ENCODE results near the gene MEGF10. TPM values are rescaled to one million over a fixed set of nuclear protein-coding genes. Genes with fewer than 3 reads are reported as not detected.

Gene MEGF10
- total and polyA plus RNA-seq, 10 of the 15 experiments (the other 5 are each of a cell fraction or from before 2014, with no cell fraction given): 0.03 to 0.21 (median 0.05) TPM; not detected in 5

GRCh38 chr5:127451096-127451495 lies 160.5 kb downstream of the MEGF10 start (continued):
- TF ChIP-seq PBX3 (IDR thresholded peaks at IDR 0.05; ENCODE audit: insufficient replicate concordance, low read depth, low read length): no peak

DNA sequence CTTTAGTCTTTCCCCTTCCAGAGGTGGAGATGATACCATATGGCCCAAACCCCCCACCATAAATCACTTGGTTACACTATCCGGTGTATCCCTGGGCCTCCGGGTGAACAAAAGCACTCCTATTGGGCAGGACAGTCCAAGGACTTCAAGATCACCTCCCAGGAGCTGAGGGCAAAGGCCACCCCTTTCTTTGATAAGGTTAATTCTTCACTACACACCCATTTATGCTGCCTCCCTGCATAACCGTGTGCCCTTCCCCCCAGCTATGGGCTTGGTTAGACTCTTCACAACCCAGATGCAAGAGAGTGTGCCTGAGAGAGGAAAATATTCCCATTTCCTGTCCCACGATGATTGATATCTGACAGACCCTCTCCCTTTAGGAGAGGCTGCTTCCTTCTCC lies 162.0 kb downstream of the MEGF10 start:
- no peak overlapping the region for H3K9ac ChIP-seq (ENCODE audit: control insufficient read depth, insufficient read depth, low read length)
- H3K27me3 ChIP-seq (replicated peaks in 1 of 2; ENCODE audit: control insufficient read depth in 2 of 2, insufficient read depth in 2 of 2, low read length in 1 of 2): peaks cover 0 to 1% of the 10 kb centered on the region in 2 experiments; a peak in 2 of 4 replicates
- SMC1A ChIA-PET (ENCODE audit: uncharacterized antibody, unreplicated experiment): no interaction called here
- FAIRE-seq (no peak), DNase-seq (ENCODE audit: low read depth, low spot score) (no peak), ATAC-seq (no peak)
- no peaks in the 10 kb centered on the region for H3K36me3 ChIP-seq (ENCODE audit: control insufficient read depth in 2 of 2, insufficient read depth in 2 of 2, low read length in 1 of 2)
- H3K9me3 ChIP-seq (replicated peaks; ENCODE audit: control insufficient read depth, insufficient read depth, low read length): no peaks in the 10 kb centered on the region
- H2AFZ ChIP-seq (ENCODE audit: control insufficient read depth, low read depth, low read length): no peak overlapping the region
- POLR2A ChIA-PET: no interaction called here
- no peaks in the 10 kb centered on the region for H3K79me2 ChIP-seq (ENCODE audit: control insufficient read depth, insufficient read depth, low read length)
- H3K4me1 ChIP-seq (ENCODE audit: control insufficient read depth, insufficient read depth, low read length): no peaks in the 10 kb centered on the region
- 50% methylated on average over 4 of the region's 4 CpGs for WGBS (ENCODE audit: insufficient coverage, insufficient replicate concordance, low lambda C conversion rate, missing lambda C conversion rate)
- intact Hi-C loops (cut with micrococcal nuclease; ENCODE audit: unreplicated experiment): no loop called here
- no TSS peak for BruUV-seq (replicated peaks)
- H4K20me1 ChIP-seq (ENCODE audit: control insufficient read depth, insufficient read depth): no peaks in the 10 kb centered on the region
- in situ Hi-C loops (cut with MboI): no loop called here
- no peak overlapping the region for H3K4me2 ChIP-seq (ENCODE audit: control insufficient read depth, insufficient read depth)
- CTCF ChIA-PET: no interaction called here
- H3K27ac ChIP-seq (ENCODE audit: control insufficient read depth, insufficient read depth): no peak overlapping the region
- no peak overlapping the region for H3K4me3 ChIP-seq
- RAD21 ChIA-PET (ENCODE audit: unreplicated experiment): no interaction called here
- no peak for TF ChIP-seq LARP7 (IDR thresholded peaks at IDR 0.05)
- TF ChIP-seq EED (IDR thresholded peaks at IDR 0.05; ENCODE audit: low read depth): no peak
- TF ChIP-seq, protein P1, sequence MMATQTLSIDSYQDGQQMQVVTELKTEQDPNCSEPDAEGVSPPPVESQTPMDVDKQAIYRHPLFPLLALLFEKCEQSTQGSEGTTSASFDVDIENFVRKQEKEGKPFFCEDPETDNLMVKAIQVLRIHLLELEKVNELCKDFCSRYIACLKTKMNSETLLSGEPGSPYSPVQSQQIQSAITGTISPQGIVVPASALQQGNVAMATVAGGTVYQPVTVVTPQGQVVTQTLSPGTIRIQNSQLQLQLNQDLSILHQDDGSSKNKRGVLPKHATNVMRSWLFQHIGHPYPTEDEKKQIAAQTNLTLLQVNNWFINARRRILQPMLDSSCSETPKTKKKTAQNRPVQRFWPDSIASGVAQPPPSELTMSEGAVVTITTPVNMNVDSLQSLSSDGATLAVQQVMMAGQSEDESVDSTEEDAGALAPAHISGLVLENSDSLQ (IDR thresholded peaks at IDR 0.05): no peak
- no peak for TF ChIP-seq SREBF2 (IDR thresholded peaks at IDR 0.05; ENCODE audit: low read length)
- no peak for TF ChIP-seq RCOR1 (conservative IDR thresholded peaks at IDR 0.05; ENCODE audit: low read depth, low read length)
- no peak for TF ChIP-seq NR2F1 (conservative IDR thresholded peaks at IDR 0.05)
- TF ChIP-seq SKIL (IDR thresholded peaks at IDR 0.05; ENCODE audit: low read depth, poor library complexity, severe bottlenecking): no peak
- TF ChIP-seq, protein P2, sequence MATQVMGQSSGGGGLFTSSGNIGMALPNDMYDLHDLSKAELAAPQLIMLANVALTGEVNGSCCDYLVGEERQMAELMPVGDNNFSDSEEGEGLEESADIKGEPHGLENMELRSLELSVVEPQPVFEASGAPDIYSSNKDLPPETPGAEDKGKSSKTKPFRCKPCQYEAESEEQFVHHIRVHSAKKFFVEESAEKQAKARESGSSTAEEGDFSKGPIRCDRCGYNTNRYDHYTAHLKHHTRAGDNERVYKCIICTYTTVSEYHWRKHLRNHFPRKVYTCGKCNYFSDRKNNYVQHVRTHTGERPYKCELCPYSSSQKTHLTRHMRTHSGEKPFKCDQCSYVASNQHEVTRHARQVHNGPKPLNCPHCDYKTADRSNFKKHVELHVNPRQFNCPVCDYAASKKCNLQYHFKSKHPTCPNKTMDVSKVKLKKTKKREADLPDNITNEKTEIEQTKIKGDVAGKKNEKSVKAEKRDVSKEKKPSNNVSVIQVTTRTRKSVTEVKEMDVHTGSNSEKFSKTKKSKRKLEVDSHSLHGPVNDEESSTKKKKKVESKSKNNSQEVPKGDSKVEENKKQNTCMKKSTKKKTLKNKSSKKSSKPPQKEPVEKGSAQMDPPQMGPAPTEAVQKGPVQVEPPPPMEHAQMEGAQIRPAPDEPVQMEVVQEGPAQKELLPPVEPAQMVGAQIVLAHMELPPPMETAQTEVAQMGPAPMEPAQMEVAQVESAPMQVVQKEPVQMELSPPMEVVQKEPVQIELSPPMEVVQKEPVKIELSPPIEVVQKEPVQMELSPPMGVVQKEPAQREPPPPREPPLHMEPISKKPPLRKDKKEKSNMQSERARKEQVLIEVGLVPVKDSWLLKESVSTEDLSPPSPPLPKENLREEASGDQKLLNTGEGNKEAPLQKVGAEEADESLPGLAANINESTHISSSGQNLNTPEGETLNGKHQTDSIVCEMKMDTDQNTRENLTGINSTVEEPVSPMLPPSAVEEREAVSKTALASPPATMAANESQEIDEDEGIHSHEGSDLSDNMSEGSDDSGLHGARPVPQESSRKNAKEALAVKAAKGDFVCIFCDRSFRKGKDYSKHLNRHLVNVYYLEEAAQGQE (IDR thresholded peaks at IDR 0.05; ENCODE audit: low read depth, low read length): no peak
- TF ChIP-seq NFIC (IDR thresholded peaks at IDR 0.05; ENCODE audit: low read depth, low read length): no peak
- TF ChIP-seq BACH1 (IDR thresholded peaks at IDR 0.05; ENCODE audit: borderline replicate concordance): no peak
